Omental fat pad (tissue), 4 donors: ENCODE results near the gene PLEKHA6. TPM values are rescaled to one million over a fixed set of nuclear protein-coding genes. Genes with fewer than 3 reads are reported as not detected.

Experiments
- ATAC-seq: fragments of 150-250 bp; one replicate; pipeline ENCODE4 v1.9.1; 2016; ENCODE audit warnings: mild to moderate bottlenecking, moderate library complexity; ENCODE audit not compliant: low FRiP score
- DNase-seq: peaks from one replicate; pipeline ENCODE4 v3.0.0-alpha.2; 2019; ENCODE audit warnings: low spot score
- total RNA-seq, 4 donors: library from RNA; depleted of rRNA; stranded (reverse); fragments of >200 nt; gene quantifications; one replicate each; pipeline ENCODE4 v1.1.0, GENCODE V29; 2016
- TF ChIP-seq, protein P1 (sequence below), 3 donors: fragments of 450-650 bp; IDR thresholded peaks; one replicate each; pipeline ENCODE4 v1.5.1; 2016 to 2017; ENCODE audit warnings: antibody characterized with exemption in 3 of 3, mild to moderate bottlenecking in 3 of 3, moderate library complexity in 2 of 3

The PLEKHA6 gene
- total RNA-seq, 4 donors from 2014 or later = 2.9 to 13.1 (median 7.5) TPM

DNA sequence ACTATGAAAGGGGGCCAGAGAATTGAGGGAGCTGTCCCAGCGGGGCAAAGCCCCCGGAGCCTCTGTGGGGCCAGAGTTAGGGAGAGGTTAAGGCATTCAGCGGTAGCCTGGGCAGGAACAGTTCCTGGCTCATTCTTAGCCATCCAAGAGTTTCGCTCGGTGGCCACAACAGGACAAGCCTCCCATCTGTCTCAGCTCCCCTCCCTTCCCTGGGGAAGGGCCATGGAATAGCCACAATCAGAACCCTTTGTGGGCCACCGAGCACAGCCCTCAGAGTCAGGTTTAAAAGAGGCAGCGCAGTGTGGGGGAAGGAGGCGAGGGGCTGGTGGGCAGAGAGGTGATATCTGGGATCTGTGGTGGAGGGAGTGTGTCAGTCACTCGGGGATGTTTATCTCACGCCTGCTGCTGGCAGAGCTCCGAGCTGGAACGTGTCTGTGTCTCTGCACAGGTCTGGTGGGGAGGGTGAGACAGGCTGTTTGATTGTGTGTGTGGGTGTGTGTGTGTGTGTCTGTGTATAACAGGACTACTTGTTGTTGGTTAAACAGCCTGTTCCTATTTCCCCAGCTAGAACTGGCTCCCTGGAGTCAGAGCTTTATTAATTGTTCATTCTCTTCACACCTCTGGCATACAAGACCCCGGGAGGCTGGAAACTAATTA lies 96.3 kb downstream of the PLEKHA6 start:
- ATAC-seq (no peak), DNase-seq (no peak)
- TF ChIP-seq, protein P1, sequence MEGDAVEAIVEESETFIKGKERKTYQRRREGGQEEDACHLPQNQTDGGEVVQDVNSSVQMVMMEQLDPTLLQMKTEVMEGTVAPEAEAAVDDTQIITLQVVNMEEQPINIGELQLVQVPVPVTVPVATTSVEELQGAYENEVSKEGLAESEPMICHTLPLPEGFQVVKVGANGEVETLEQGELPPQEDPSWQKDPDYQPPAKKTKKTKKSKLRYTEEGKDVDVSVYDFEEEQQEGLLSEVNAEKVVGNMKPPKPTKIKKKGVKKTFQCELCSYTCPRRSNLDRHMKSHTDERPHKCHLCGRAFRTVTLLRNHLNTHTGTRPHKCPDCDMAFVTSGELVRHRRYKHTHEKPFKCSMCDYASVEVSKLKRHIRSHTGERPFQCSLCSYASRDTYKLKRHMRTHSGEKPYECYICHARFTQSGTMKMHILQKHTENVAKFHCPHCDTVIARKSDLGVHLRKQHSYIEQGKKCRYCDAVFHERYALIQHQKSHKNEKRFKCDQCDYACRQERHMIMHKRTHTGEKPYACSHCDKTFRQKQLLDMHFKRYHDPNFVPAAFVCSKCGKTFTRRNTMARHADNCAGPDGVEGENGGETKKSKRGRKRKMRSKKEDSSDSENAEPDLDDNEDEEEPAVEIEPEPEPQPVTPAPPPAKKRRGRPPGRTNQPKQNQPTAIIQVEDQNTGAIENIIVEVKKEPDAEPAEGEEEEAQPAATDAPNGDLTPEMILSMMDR (IDR thresholded peaks at IDR 0.05) = no peak

DNA sequence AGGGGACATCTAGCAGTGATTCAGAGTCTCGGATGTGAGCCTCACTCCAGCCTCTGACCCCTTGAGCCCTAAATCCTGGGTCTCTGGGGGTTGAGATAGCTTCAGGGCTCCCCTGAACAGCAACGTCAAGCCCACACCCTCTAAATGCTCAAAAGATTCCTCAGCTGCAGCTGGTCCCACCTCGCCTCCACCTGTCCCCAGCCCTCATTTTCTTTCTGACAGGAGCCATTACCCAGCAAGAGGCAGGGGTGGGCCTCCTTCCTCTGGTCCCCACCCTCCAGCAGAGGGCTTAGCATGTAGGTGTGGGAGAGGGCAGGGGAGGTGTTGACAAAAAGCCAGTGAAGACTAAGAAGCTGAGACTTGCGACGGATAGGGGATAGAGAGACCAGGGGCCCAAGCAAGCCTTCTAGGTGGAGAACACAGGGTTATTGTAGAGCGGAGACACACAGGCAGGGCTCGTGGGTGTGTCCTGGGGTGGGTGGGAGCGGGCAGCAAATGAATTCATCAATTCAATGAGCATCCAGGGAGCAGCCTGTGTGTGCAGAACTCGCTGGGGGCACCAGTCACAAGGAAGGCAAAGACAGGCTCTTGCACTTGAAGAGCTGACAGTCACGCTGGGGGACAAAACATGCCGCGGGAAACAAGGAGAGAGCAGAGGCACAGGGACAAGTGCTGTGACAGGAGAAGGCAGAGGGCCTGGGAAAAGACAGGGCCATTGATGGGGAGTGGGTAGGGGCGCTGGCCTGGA lies 97.0 kb downstream of the PLEKHA6 start:
- TF ChIP-seq, protein P1 (IDR thresholded peaks at IDR 0.05) = no peak
- no peak for ATAC-seq
- DNase-seq = no peak

DNA sequence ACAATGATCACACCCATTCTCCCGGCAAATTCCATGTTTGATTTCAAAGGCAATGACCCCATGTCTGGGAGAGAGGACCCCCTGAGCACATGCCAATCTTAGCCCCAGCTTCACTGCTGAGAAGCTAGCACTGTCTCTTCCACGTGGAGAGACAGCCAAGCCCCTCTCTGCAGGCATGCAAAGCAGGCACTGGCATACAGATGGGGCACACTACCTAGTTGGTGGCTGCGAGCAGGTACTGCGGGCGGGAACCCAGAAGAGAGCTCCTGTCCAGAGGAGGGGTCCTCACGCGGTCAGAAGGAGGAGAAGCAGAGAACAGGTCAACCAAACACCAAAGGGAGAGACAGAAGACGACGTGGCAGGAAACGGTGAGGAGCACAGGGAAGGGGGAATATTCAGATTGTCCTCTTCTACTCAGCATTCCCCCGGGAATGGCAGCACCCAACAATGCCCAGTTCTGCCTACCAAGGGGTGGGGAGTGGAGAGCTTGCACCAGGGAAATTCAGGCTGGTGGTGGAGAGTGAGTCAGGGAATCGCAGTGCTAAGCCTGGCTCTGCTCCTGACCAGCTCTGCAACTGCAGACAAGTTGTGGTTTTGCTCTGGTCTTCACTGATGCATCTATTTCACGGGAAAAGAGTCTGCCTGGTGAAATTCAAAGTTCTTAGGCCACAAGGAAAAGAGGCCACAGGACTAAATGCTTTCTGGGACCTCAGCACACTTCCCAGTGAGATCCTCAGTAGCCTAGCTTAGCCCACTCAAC lies 97.8 kb downstream of the PLEKHA6 start:
- no peak for DNase-seq
- ATAC-seq = no peak
- TF ChIP-seq, protein P1 (IDR thresholded peaks at IDR 0.05) = no peak

DNA sequence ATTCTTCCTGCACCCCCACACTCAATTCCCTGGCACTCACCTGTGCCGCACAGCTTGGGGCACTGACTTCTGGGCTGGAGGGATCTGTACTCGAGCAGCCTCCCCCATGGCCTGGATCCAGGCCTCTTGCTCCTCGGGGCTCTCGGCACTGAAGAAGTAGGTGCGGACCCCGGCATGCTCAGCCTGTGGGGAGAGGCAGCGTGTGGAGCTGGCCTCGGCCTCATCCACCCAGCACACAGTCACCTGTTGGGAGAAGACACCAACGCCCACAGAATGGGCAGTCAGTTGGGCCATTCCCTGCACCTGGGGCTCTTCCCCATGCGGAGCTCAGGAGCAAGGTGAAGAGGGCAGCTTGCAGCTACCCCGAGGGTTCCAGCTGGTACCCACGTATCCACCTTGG lies 98.5 kb downstream of the PLEKHA6 start:
- no peak for DNase-seq
- no peak for ATAC-seq
- TF ChIP-seq, protein P1 (IDR thresholded peaks at IDR 0.05) = no peak

DNA sequence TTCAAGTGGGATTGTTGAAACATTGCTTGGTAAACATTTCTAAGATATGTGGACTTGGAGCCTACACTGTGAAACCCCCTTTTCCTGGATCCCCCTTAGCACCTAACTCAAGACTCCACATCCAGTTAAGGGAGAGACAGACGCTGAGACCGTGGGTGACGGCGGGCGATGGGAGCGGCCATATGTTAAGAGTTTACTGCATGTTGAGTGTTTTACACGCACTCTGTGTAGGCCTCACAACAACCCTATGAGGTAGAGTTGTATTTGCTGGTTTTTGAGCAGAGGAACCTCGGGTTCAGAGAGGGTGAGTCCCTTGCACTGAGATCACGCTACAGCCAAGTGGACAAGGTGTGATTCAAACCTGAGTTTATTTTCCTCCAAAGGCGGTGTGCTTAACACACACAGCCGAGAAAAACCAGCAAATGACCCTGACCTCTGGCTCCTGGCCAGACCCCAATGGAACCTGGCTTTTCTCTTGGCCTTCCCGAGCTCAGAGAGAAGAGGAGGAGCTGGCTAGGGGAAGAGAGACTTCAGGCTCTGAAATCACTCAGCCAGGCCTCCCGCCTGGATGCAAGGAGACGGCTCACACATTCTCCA lies 99.0 kb downstream of the PLEKHA6 start:
- TF ChIP-seq, protein P1 (IDR thresholded peaks at IDR 0.05) = no peak
- DNase-seq (no peak), ATAC-seq (no peak)

DNA sequence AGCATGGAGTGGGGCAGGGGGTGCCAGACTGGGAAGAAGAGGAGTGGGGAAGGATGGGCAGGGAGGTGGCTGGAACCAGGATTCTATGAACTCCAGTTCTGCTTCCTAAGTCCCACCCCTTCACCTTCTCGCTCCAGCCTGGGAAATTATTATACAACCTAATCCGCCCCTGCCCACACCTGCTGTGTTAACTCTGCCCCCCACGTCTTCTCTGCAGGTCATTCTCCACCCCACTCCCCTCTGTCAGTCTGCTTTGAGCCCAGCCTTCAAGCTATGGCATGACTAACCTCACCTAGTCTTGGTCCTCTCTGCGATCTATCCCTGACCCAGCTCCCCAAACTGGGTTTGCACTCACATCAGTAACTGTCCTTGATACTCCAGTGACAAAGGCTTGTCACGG lies 99.9 kb downstream of the PLEKHA6 start:
- no peak for ATAC-seq
- TF ChIP-seq, protein P1 (IDR thresholded peaks at IDR 0.05) = no peak
- DNase-seq = no peak
